A549 (cell line): ENCODE results near the gene CMIP. TPM values are rescaled to one million over a fixed set of nuclear protein-coding genes. Genes with fewer than 3 reads are reported as not detected.

Experiments used
- ATAC-seq, 2 experiments: fragments of 200-7000 bp in 1 of 2; fragments of >200 bp in 1 of 2; cut with Nextera tagmentation in 1 of 2; cut with Tn5 transposase in 1 of 2; 3 replicates each; pipeline versions ENCODE4 v1.8.0 to v1.9.1; 2018 to 2020; ENCODE audit warnings: mild to moderate bottlenecking in 1 of 2, moderate library complexity in 1 of 2
- CTCF ChIA-PET: fragments of 300-600 bp; sonication (Branson Sonifier 250); formaldehyde crosslinking; extraction: SDS; loops from one replicate; lab custom pipeline; 2021; ENCODE audit warnings: antibody characterized with exemption, inconsistent platforms; lab: Yijun Ruan, JAX
- POLR2A ChIA-PET: fragments of 350-600 bp; formaldehyde crosslinking; extraction: SDS; loops from one replicate; lab custom pipeline; 2021; ENCODE audit warnings: antibody characterized with exemption, inconsistent platforms; lab: Yijun Ruan, JAX
- DNase-seq, 2 experiments: peaks; one replicate each; pipeline versions ENCODE4 v3.0.0 to v3.0.0-alpha.2; 2011 to 2016; ENCODE audit warnings: low read depth in 1 of 2, low spot score in 1 of 2
- FAIRE-seq: peaks from 2 replicates; lab custom pipeline; 2011; peaks lifted over from hg19 to GRCh38; lab: Jason Lieb, UNC
- H3K27ac ChIP-seq, 2 experiments: fragments of >200 bp; sonication (Bioruptor Twin); formaldehyde crosslinking; 3 replicates each; pipeline ENCODE4 v1.5.1; 2016 to 2017
- H3K4me1 ChIP-seq: fragments of >200 bp; sonication (Bioruptor Twin); formaldehyde crosslinking; 3 replicates; pipeline ENCODE4 v1.6.1; 2016
- H3K4me2 ChIP-seq: fragments of >200 bp; sonication (Bioruptor Twin); formaldehyde crosslinking; 3 replicates; pipeline ENCODE4 v1.6.1; 2016
- H3K4me3 ChIP-seq: fragments of >200 bp; sonication (Bioruptor Twin); formaldehyde crosslinking; 3 replicates; pipeline ENCODE4 v1.5.1; 2016
- H3K9me3 ChIP-seq: fragments of >200 bp; sonication (Bioruptor Twin); formaldehyde crosslinking; 3 replicates; pipeline ENCODE4 v1.6.1; 2016
- BHLHE40 ChIP-seq: IDR thresholded peaks from 2 replicates; pipeline ENCODE4 v1.6.1; 2012; ENCODE audit warnings: low read depth, low read length, inconsistent platforms
- CBX2 ChIP-seq: fragments of 200-600 bp; sonication (generic); IDR thresholded peaks from 2 replicates; pipeline ENCODE4 v1.6.1; 2016; ENCODE audit warnings: low read depth, mild to moderate bottlenecking, borderline replicate concordance
- CEBPB ChIP-seq, 2 experiments: fragments of >200 bp in 1 of 2; sonication (Bioruptor Twin) in 1 of 2; formaldehyde crosslinking in 1 of 2; IDR thresholded peaks; 2 replicates each; pipeline ENCODE4 v1.6.1; 2012 to 2016
- CHD4 ChIP-seq: fragments of 200-600 bp; sonication (generic); IDR thresholded peaks from 2 replicates; pipeline ENCODE4 v1.6.1; 2016; ENCODE audit warnings: antibody characterized with exemption, mild to moderate bottlenecking, borderline replicate concordance
- EHF ChIP-seq: fragments of 250-450 bp; sonication (Bioruptor Pico); IDR thresholded peaks from 2 replicates; pipeline ENCODE4 v1.5.0; 2020; ENCODE audit warnings: mild to moderate bottlenecking
- FOSL2 ChIP-seq, 2 experiments: fragments of 450-650 bp in 1 of 2; fragments of >200 bp in 1 of 2; sonication (Bioruptor Twin) in 1 of 2; formaldehyde crosslinking; IDR thresholded peaks; 2 replicates each; pipeline versions ENCODE4 v1.5.0 to v1.6.1; 2016 to 2020; ENCODE audit warnings: mild to moderate bottlenecking in 1 of 2, moderate library complexity in 1 of 2
- FOXS1 ChIP-seq: fragments of 250-450 bp; sonication (Bioruptor Pico); IDR thresholded peaks from 2 replicates; pipeline ENCODE4 v1.5.0; 2020; ENCODE audit warnings: mild to moderate bottlenecking, moderate library complexity
- HDAC2 ChIP-seq: fragments of 200-600 bp; sonication (generic); IDR thresholded peaks from 2 replicates; pipeline ENCODE4 v1.6.1; 2016
- HOXA7 ChIP-seq: fragments of 250-450 bp; sonication (Bioruptor Pico); IDR thresholded peaks from 2 replicates; pipeline ENCODE4 v1.5.0; 2020; ENCODE audit warnings: mild to moderate bottlenecking, moderate library complexity
- HOXB13 ChIP-seq: fragments of 250-450 bp; sonication (Bioruptor Pico); IDR thresholded peaks from 2 replicates; pipeline ENCODE4 v1.5.0; 2020; ENCODE audit warnings: low read depth, mild to moderate bottlenecking, moderate library complexity
- JUNB ChIP-seq: fragments of >200 bp; sonication (Bioruptor Twin); formaldehyde crosslinking; IDR thresholded peaks from 2 replicates; pipeline ENCODE4 v1.6.1; 2016
- KDM1A ChIP-seq: fragments of 200-600 bp; sonication (generic); IDR thresholded peaks from 2 replicates; pipeline ENCODE4 v1.6.1; 2016; ENCODE audit warnings: low read depth, mild to moderate bottlenecking
- RAD21 ChIP-seq, 2 experiments: fragments of >200 bp in 1 of 2; sonication (Bioruptor Twin) in 1 of 2; formaldehyde crosslinking in 1 of 2; IDR thresholded peaks in 1 of 2; conservative IDR thresholded peaks in 1 of 2; 2 replicates in 1 of 2; 3 replicates in 1 of 2; pipeline ENCODE4 v1.6.1; 2012 to 2018; ENCODE audit warnings: inconsistent platforms in 1 of 2
- RFX5 ChIP-seq: fragments of 450-650 bp; IDR thresholded peaks from 2 replicates; pipeline ENCODE4 v1.7.1; 2014; ENCODE audit warnings: antibody characterized with exemption, mild to moderate bottlenecking, moderate library complexity
- SMC3 ChIP-seq: fragments of >200 bp; sonication (Bioruptor Twin); formaldehyde crosslinking; IDR thresholded peaks from 3 replicates; pipeline ENCODE4 v1.6.1; 2018; ENCODE audit warnings: inconsistent platforms
- ZC3H11A ChIP-seq: fragments of 450-650 bp; IDR thresholded peaks from 2 replicates; pipeline ENCODE4 v1.6.1; 2014; ENCODE audit warnings: antibody characterized with exemption, mild to moderate bottlenecking
- WGBS: methylation state at CpG from one replicate; pipeline ENCODE4 v1.1.6; 2017; ENCODE audit errors: missing lambda C conversion rate; 5-methylcytosine and 5-hydroxymethylcytosine counted together
- polyA plus RNA-seq, 4 experiments: library from polyadenylated mRNA; depleted of rRNA in 3 of 4; stranded (reverse); fragments of >200 nt; fragmentation: RNase III in 1 of 4; extraction: RNeasy Plus Mini Kit Qiagen cat#74134 plus additional on column Dnase treatment in 1 of 4; gene quantifications; 2 replicates in 3 of 4; 3 replicates in 1 of 4; pipeline ENCODE4 v1.2.3, GENCODE V29; 2011 to 2017
- TF ChIP-seq, protein P1 (sequence below): IDR thresholded peaks from 2 replicates; pipeline ENCODE4 v1.6.1; 2012; ENCODE audit warnings: low read depth, borderline replicate concordance
- TF ChIP-seq, protein P2 (sequence below): fragments of >200 bp; sonication (Bioruptor Twin); formaldehyde crosslinking; IDR thresholded peaks from 3 replicates; pipeline ENCODE4 v1.5.1; 2016
- TF ChIP-seq, protein P3 (sequence below): IDR thresholded peaks from 2 replicates; pipeline ENCODE4 v1.6.1; 2012
- TF ChIP-seq, protein P4 (sequence below): fragments of 250-450 bp; sonication (Bioruptor Pico); IDR thresholded peaks from 2 replicates; pipeline ENCODE4 v1.5.0; 2021; ENCODE audit warnings: mild to moderate bottlenecking, moderate library complexity, borderline replicate concordance

The CMIP gene
- polyA plus RNA-seq, 2 of the 4 experiments (the other 2 are of a cell fraction), result 21.6 to 125 TPM

DNA sequence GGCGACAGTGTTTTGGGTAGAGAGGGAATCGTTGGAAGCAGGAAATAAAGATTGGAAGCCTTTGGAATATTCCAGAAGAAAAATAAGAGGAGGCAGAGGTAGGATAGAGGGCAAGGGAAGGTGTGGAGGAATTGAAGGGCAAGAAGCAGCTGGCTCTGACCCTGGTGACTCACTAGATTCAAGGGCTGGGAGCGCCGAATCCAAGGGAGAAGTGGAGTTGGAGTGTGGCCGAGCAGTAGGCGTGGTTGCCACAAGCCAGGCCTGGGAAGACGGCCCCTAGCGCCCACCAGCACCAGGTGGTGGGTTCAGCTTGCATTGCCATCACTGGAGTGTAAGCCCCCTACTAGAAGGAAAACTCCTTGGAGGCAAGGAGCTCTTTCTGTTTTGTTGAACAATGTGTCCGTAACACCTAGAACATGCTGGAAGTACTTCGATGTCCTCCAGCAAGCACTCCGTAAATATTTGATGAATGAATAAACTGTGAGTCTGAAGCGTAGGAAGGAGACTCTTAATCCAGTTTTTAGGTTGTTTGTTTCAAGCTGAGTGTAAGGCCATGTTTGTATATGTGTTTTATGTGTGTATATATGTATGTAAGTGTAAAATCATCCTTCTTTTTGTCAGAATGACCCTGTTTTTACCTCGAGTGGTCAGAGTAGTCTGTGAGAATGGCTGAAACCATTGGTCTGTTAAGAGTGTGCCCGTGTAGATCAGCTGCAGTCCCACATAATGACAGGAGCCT, 139.5 kb downstream of the CMIP start (continued):
- TF ChIP-seq, protein P1, sequence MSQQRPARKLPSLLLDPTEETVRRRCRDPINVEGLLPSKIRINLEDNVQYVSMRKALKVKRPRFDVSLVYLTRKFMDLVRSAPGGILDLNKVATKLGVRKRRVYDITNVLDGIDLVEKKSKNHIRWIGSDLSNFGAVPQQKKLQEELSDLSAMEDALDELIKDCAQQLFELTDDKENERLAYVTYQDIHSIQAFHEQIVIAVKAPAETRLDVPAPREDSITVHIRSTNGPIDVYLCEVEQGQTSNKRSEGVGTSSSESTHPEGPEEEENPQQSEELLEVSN, result peak; percentile 72; the same call in 1 of the 2 replicates

DNA sequence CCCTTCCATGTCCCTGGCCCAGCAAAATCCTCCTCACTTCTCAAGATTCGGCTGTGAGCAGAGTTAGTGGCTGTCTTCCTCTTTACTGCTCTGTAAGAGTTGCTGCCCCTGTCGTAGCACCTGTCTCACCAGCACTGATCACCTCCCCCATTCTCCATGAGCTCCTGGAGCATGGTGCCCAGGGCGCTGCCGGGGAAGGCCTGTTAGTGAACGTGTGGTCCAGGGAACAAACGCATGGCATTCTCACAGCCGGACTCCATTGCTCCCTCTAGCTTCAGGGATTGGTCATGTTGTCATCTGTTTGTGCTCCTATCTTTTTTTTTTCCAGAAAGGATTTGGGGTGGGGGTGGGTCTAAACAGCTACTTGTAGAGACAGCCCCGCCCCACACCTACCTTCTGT, 141.2 kb downstream of the CMIP start:
- ChIA-PET CTCF (interaction anchor here (0.6 to 3.0 kb wide), 5 partner anchors 12 to 138 kb away, joined by 3 to 13 read pairs (median 3); no protein-coding TSS in a partner anchor), POLR2A (no interaction called here)
- 62% methylated on average over 8 of the region's 8 CpGs for WGBS
- Histone ChIP-seq H3K27ac (peak overlapping the region; percentile 91 to 92), H3K4me2 (peak overlapping the region; percentile 80), H3K9me3 (no peaks in the 10 kb centered on the region), H3K4me3 (no peak overlapping the region), H3K4me1 (peaks cover 74% of the 10 kb centered on the region)
- peak in 1 of 2 experiments; percentile 76 for DNase-seq
- no peak for FAIRE-seq
- ATAC-seq, result peak; percentile 28 to 33; a peak in 3 of 6 replicates
- TF ChIP-seq JUNB (no peak), RAD21 (conservative IDR thresholded peaks at IDR 0.05 in 1 of 2, IDR thresholded peaks at IDR 0.05 in 1 of 2) (peak in 1 of 2 experiments; percentile 44; a peak in 3 of 5 replicates), BHLHE40 (no peak), SMC3 (peak; percentile 19; the same call in 1 of the 3 replicates)
- TF ChIP-seq, protein P2, sequence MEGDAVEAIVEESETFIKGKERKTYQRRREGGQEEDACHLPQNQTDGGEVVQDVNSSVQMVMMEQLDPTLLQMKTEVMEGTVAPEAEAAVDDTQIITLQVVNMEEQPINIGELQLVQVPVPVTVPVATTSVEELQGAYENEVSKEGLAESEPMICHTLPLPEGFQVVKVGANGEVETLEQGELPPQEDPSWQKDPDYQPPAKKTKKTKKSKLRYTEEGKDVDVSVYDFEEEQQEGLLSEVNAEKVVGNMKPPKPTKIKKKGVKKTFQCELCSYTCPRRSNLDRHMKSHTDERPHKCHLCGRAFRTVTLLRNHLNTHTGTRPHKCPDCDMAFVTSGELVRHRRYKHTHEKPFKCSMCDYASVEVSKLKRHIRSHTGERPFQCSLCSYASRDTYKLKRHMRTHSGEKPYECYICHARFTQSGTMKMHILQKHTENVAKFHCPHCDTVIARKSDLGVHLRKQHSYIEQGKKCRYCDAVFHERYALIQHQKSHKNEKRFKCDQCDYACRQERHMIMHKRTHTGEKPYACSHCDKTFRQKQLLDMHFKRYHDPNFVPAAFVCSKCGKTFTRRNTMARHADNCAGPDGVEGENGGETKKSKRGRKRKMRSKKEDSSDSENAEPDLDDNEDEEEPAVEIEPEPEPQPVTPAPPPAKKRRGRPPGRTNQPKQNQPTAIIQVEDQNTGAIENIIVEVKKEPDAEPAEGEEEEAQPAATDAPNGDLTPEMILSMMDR, result peak; percentile 32
- TF ChIP-seq, protein P3, sequence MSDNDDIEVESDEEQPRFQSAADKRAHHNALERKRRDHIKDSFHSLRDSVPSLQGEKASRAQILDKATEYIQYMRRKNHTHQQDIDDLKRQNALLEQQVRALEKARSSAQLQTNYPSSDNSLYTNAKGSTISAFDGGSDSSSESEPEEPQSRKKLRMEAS, result peak; percentile 66

DNA sequence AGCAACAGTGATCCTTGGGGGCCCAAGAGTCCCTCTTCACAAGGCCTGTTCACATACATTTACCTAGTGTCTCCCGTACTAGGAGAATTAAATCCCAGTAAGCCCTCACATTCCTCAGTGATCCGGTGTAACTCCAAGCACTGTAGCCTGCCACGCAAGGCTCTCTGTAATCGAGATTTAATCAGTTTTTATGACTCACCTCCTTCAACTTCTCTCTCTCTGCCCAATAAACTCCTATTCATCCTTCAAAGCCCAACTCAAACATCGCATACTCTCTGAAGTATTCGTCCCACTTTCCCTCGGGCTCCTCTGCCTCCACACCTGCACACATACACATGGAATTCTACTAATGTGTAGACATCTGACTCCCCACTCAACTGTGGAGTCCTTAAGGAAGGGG, 141.8 kb downstream of the CMIP start:
- no peak for DNase-seq
- FAIRE-seq, result no peak
- H3K27ac ChIP-seq, result peak overlapping the region; percentile 91 to 92; a peak in 5 of 6 replicates
- ChIA-PET CTCF (interaction anchor here (3.0 kb wide), 1 partner anchor 12 kb away, joined by 13 read pairs; no protein-coding TSS in a partner anchor), POLR2A (no interaction called here)
- no peak for TF ChIP-seq HOXB13 (CRISPR knock-in tag)
- TF ChIP-seq, protein P4, sequence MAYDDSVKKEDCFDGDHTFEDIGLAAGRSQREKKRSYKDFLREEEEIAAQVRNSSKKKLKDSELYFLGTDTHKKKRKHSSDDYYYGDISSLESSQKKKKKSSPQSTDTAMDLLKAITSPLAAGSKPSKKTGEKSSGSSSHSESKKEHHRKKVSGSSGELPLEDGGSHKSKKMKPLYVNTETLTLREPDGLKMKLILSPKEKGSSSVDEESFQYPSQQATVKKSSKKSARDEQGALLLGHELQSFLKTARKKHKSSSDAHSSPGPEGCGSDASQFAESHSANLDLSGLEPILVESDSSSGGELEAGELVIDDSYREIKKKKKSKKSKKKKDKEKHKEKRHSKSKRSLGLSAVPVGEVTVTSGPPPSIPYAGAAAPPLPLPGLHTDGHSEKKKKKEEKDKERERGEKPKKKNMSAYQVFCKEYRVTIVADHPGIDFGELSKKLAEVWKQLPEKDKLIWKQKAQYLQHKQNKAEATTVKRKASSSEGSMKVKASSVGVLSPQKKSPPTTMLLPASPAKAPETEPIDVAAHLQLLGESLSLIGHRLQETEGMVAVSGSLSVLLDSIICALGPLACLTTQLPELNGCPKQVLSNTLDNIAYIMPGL (CRISPR knock-in tag), result no peak
- no peak for TF ChIP-seq CBX2
- no peak for TF ChIP-seq HOXA7
- no peak for TF ChIP-seq RAD21 (conservative IDR thresholded peaks at IDR 0.05 in 1 of 2, IDR thresholded peaks at IDR 0.05 in 1 of 2)
- no peak for TF ChIP-seq SMC3
- TF ChIP-seq KDM1A, result no peak
- no peak for TF ChIP-seq FOSL2 (IDR thresholded peaks at IDR 0.05)
- TF ChIP-seq FOSL2 (CRISPR knock-in tag; IDR thresholded peaks at IDR 0.05), result no peak; the same call in 1 of the 2 replicates
- TF ChIP-seq JUNB, result no peak
- TF ChIP-seq RFX5, result no peak
- TF ChIP-seq EHF (CRISPR knock-in tag), result no peak
- no peak for TF ChIP-seq HDAC2
- TF ChIP-seq ZC3H11A, result no peak
- TF ChIP-seq CEBPB (IDR thresholded peaks at IDR 0.05), result no peak
- TF ChIP-seq CHD4, result no peak
- no peak for TF ChIP-seq FOXS1 (CRISPR knock-in tag)
- peaks cover 71% of the 10 kb centered on the region for H3K4me1 ChIP-seq
- H3K9me3 ChIP-seq, result no peaks in the 10 kb centered on the region
- peak overlapping the region; percentile 80 for H3K4me2 ChIP-seq
- no peak for ATAC-seq
- 55% methylated on average over 7 of the region's 7 CpGs for WGBS
- no peak overlapping the region for H3K4me3 ChIP-seq
